HG03097 (cell line): ENCODE data around the gene PLEKHA4.
"Not testable (repeated sequence)": the region's sequence is repeated elsewhere in the genome, so short reads cannot be mapped to it uniquely, and the experiment has no call there.

ENCODE experiments used
- ATAC-seq: cut with Tn5 transposase; IDR thresholded peaks from one replicate; pipeline ENCODE4 v1.9.1; 2021; ENCODE audit not compliant: unreplicated experiment, low FRiP score

Gene PLEKHA4

GRCh38 chr19:48867746-48868113 lies 687 bp downstream of the PLEKHA4 start:
- no peak for ATAC-seq

GRCh38 chr19:48867123-48867745 lies 1.2 kb downstream of the PLEKHA4 start:
- no peak for ATAC-seq

- no peak for ATAC-seq
Observed at GRCh38 chr19:48866692-48867091, 1.7 kb downstream of the PLEKHA4 start.

- ATAC-seq: no peak
Observed at GRCh38 chr19:48862827-48863226, 5.6 kb downstream of the PLEKHA4 start.

GRCh38 chr19:48861313-48861712 lies 7.1 kb downstream of the PLEKHA4 start:
- ATAC-seq: no peak

- ATAC-seq: no peak
Observed at GRCh38 chr19:48859711-48860572, 8.5 kb downstream of the PLEKHA4 start.

- no peak for ATAC-seq
Observed at GRCh38 chr19:48858984-48859710, 9.3 kb downstream of the PLEKHA4 start.

GRCh38 chr19:48856921-48857320 lies 11.5 kb downstream of the PLEKHA4 start:
- ATAC-seq: no peak

- no peak for ATAC-seq
Observed at GRCh38 chr19:48854103-48854502, 14.3 kb downstream of the PLEKHA4 start.

GRCh38 chr19:48853483-48853882 lies 14.9 kb downstream of the PLEKHA4 start:
- no peak for ATAC-seq

- no peak for ATAC-seq
Observed at GRCh38 chr19:48852292-48852691, 16.1 kb downstream of the PLEKHA4 start.

- ATAC-seq: not testable (repeated sequence)
Observed at GRCh38 chr19:48846659-48847058, 21.8 kb downstream of the PLEKHA4 start.

GRCh38 chr19:48845384-48845783 lies 23.0 kb downstream of the PLEKHA4 start:
- no peak for ATAC-seq

GRCh38 chr19:48844472-48844871 lies 23.9 kb downstream of the PLEKHA4 start:
- no peak for ATAC-seq

- ATAC-seq: no peak
Observed at GRCh38 chr19:48842789-48843162, 25.6 kb downstream of the PLEKHA4 start.

- ATAC-seq: no peak
Observed at GRCh38 chr19:48841571-48841970, 26.8 kb downstream of the PLEKHA4 start.

- no peak for ATAC-seq
Observed at GRCh38 chr19:48841047-48841446, 27.4 kb downstream of the PLEKHA4 start.

GRCh38 chr19:48837687-48838086 lies 30.7 kb downstream of the PLEKHA4 start:
- ATAC-seq: no peak

- ATAC-seq: no peak
Observed at GRCh38 chr19:48837051-48837524, 31.3 kb downstream of the PLEKHA4 start.

GRCh38 chr19:48836089-48837017 lies 32.1 kb downstream of the PLEKHA4 start, which contains the start of gene HSD17B14:
Gene HSD17B14 (minus strand): TSS chr19:48836491. CDS start chr19:48836411, 80 bp downstream.
- ATAC-seq: no peak
